HT-29 (cell line): ENCODE measurements around the gene RBFOX1. TPM values are rescaled to one million over a fixed set of nuclear protein-coding genes. Genes with fewer than 3 reads are reported as not detected.
"Not testable (repeated sequence)": the region's sequence is repeated elsewhere in the genome, so short reads cannot be mapped to it uniquely, and the experiment has no call there.

Experiments
- DNase-seq: peaks from one replicate; pipeline ENCODE4 v3.0.0-alpha.2; 2015; ENCODE audit warnings: low spot score
- total RNA-seq: library from RNA; depleted of rRNA; stranded (reverse); fragments of >200 nt; shearing (Covaris generic); gene quantifications from 2 replicates; pipeline ENCODE4 v1.2.3, GENCODE V29; 2014

RBFOX1 gene
- total RNA-seq, 1 experiment from 2014 or later = not detected

DNA sequence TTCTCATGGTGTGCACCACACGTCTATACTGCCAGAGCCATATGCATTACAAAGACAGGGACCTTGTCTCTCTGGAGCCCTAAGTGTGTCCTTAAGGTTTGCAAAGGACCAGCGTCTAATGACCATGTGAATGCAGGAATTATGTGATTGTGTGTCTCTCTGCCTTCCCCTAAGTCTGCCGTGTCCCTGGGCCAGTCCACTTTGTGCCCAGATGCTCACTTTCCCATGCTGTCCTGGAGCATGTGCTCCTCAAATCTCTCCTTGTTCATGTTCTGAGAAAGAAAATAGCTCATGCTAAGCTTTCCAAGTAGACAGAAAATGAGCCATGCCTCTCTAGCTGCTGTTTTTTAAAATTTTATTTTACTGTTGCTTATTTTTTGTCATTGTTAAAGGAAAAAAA lies 125.5 kb downstream of the RBFOX1 start:
- no peak for DNase-seq

DNA sequence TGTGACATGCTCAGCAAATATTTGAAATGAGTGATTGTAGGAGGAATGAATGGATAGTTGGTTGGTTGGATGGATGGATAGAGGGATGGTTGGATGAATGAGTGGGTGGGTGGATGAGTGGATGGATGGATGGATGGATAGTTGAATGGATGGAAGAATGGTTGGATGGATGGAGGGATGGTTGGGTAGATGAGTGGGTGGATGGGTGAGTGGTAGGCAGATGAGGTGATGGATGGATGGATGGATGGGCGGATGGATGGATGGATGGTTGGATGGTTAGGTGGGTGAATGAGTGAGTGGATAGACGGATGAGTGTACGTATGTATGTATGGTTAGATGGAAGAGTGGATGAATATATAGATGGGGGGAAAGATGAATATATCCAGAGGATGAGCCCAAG lies 137.7 kb downstream of the RBFOX1 start:
- no peak for DNase-seq

DNA sequence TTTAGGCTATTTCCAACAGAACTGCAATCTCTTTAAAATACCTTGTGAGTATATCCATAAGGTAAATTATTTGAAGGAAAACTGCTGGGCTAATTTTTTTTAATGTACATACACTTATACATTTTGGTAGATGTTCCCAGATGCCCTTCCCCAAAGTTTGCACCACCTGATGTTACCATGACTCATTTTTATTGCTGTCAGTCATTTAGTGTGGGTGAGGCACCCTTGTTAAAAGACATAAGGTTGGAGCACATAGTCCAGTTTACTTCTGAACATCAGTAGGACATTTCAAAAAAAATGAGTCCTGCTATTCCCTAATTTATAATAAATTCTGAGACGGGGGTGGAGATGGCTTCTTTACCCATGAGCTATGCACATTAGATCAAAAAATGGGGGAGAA lies 138.6 kb downstream of the RBFOX1 start:
- no peak for DNase-seq

DNA sequence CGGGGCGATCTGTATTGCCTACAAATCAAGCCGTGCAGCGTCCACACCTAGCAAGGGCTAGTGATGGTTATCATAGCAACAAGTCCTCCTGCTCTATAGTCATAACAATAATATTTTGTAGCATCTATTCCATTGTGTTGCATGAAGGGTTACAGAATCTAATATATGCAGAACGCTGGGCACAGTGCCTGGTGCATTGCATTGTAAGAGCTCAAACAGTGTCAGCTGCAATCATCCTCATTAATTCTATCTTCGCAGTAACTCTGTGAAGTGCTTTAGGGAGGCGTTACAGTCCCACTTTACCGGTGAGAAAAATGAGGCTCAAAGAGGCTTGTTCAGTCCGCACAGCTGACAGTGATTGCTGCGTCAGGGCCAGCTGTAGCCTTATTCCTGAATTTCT lies 149.4 kb downstream of the RBFOX1 start:
- no peak for DNase-seq

DNA sequence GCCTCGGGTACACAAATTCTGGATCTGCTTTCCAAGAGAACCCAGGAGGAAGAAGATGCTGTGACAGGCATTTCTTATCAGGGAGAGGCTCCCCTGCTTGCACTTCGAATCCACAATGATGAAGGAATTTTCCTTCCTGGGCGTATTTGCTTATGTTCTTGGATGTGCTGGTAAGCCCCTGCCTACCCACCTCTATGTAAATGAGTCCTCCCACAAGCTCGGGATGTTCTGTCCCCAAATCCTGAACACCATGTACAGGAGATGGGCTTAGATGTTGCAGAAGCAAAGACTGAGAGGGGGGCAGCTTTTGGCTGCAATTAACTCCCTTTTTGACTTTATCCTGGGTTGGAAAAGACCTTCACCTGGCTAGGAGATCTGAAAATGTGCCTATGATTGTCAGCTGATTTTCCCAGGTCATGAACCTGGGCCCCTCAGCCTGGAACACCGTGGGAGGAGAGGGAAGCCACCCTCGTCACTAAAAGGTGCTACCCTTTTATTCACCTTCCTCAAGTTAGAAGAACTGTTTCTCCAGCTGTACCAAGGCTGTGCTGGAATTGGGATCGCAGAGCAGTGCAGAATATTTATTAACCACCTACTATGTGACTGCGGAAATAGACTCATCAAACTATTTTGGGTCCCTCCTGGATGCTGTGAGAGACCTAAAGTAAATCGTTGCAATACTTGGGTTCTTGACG lies 150.1 kb downstream of the RBFOX1 start:
- no peak for DNase-seq

DNA sequence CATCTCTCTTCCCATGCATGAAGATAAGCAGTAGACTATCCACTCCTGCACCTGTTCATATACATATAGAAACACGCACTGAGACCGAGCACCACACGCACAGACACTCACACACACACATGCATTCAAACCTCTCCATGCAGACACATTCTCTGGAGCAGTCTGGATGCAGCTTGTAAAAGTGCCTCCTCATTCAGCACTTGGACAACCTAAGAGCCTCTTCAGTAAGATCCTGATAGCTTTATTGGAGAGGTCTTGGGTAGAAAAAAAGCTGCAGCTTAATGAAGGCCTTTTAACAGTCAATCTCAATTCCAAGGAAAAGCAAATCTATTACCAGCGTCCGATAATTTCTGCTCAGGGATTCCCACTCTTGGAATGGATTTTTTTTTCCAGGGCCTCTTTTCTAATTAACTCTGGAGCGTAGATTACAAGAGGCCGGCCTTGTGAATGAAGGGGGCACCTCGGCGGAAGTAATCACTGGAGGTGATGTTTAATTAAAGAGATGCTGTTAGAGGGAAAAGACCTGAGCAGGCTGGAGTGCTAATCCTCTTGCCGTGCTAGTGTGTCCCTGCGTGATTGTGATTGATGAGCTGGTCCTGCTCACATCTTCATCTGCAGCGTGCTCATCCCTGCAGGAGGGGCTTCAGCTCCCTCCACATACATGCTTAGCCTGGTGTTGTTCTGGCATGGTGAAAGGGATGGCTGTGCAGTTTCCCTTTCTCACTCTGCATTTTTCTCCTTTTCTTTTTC lies 155.1 kb downstream of the RBFOX1 start:
- DNase-seq = no peak

DNA sequence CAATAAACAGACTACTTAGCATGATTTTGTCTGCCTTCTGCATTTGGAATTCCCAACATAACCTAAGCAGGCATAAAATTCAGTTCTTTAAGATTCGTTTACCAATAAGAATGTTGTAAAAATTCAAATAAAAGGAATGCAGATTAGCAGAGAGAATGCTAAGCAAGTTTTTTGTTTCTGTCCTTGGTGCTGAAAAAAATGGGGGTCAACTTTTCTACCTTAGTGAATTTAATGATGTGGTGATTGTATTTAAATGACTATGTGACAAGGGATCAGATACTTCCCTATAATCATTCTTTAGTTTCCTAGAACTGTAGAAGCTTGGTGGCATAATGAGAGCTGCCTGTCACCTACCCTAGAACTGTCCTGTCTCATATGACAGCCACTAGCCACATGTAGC lies 159.5 kb downstream of the RBFOX1 start:
- no peak for DNase-seq

DNA sequence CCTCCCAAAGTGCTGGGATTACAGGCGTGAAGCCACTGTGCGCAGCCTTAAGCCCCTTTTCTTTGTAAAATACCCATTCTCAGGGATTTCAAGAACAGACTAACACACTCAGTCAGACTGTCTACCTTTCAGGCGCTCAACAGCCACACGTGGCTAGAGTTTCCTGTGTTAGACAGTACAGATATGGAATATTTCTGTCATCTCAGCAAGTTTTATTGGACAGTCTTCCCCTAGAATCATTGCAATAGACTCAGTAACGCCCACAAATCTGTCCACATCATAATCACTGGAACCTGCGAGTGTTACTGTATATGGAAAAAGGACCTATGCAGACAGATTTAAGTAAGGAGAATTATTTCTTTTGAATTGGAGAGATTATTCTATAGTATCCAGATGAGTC lies 160.5 kb downstream of the RBFOX1 start:
- no peak for DNase-seq

DNA sequence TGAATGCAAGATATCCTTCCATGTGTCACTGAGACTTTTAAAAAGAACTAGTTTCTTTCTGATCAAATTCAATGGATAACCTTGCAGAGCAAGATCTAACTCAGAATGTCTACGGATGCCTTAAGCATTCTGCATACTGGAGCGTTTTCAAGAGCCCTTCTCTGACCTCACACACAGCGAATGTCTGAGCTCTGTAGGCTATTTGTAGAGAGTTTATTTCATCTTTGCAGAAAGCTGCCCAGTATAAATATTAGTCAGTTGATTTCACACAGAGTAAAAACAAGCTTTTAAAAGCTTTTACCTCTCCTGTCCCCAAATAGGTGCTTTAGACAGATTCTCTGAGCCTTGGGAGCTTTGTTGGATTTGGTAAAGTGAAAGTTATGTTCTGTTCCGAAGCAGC lies 165.0 kb downstream of the RBFOX1 start:
- no peak for DNase-seq

DNA sequence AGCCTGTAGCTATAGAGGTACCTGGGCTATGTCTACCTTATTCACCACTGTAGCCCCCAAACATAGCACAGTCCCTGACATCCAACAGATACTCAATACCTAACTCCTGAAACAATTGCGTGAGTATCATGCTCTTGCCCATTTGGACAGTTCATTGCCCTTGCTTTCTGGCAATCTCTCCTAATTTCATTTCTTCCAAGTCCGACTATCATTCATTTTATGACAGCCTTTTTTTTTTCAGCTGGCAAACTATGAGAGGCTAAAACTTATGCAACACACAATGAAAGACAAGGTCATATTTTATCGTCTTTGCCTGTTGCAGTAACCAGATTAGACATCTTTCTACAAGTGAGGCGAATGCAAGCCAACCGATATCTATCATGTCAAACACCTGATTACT lies 169.2 kb downstream of the RBFOX1 start:
- no peak for DNase-seq

DNA sequence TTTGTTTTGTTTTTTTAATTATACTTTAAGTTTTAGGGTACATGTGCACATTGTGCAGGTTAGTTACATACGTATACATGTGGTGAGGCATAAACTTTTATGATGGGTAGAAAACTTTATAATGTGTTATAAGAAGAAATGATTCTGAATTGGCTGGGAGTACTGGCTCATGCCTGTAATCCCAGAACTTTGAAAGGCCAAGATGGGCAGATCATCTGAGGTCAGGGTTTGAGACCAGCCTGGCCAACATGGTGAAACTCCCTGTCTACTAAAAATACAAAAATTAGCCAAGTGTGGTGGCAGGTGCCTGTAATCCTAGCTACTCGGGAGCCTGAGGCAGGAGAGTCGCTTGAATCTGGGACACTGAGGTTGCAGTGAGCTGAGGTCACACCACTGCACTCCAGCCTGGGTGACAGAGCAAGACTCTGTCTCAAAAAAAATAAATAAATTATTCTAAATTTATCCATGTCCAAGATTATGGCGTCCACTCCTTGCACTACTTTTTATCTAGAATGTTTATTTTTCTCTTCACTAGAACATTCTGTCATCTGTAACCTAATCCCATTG lies 170.0 kb downstream of the RBFOX1 start:
- not testable (repeated sequence) for DNase-seq

DNA sequence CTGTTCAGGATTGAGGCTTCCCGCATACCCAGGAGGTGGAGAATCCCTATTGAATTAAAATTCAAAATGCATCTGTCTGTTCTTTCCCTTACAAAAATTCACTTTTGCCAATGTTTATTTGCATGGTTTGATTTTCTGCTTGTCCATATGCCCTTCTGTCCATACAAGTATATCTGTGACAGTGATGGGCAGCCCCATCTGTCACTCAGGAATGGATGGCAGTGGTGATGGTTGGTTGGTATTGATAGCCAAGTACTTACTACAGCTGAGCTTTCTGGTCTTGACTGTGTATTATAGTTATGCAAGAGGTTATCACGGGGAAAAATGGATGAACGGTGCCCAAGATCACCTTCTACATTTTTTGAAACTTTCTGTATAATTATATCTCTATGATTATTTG lies 171.0 kb downstream of the RBFOX1 start:
- no peak for DNase-seq

DNA sequence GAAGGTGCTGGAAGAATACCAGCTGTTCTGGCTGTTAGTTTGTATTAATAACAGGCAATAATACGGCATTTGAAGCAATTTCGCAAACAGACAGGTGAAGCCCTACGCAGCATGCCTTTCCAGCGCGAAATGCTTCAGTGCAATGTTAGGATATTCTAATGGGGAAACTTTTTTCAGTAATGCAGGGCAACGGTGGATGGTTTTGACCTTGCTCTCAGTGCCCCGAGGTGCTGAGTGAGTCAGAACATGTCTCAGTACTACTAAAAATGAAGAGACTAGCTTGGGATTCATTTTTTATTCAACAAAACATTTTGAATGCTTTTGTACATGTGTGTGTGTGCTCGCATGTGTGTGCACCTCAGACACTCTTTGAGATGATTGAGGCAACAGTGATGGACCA lies 172.2 kb downstream of the RBFOX1 start:
- DNase-seq = no peak

DNA sequence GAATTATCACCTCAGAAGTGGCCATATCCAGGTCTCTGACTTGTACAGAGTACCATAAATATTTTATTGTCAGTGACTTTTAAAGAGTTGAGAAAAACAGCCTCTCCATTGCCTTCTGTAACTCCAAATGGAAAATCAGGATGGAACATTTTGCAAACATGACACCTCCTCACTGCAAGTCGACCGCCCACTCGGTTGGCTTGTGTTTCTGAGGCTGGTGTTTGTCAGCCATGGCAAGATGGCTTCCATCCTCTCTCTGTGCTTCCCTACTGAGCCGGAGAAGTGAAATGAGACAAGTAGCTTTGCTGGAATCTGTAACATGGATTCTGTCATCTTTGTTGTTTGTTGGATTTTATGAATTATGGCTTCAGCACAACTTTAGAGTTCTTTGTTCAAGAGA lies 172.8 kb downstream of the RBFOX1 start:
- DNase-seq = no peak

DNA sequence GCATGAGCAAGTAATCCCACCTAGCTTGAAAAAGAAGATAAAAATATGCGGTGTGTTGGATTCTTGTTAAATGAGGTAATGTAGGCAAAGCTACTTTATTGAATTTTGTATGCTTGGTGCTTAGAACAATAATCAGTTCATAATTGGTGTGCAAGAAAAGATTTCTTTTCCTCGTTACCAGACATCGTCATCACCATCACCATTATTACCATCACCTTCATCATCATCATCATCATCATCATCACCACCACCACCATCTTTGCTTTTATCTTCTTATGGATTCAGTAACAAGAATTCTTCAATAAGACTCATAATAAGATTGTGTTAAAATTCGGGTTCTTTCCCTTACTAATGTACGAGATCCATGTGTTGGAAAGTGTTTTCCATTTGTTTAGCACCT lies 173.7 kb downstream of the RBFOX1 start:
- DNase-seq = no peak

DNA sequence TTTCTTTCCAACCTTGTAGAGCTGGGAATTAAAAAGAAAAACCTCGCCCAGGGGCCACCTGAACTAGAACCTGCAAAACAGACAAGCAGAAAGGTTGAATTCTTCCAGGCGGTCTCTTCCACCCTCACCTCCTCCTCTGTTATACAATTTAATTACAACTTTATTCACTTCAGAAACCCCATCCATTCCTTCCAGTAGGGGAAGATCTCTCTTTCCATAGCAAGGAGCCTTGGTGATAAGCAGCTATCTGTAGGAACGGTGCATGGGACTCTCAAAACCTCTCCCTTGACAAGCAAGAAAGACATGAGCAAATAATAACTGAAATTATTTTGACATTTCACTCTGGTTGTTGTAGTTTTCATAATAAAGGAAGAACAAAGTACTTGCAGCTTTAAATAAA lies 176.0 kb downstream of the RBFOX1 start:
- no peak for DNase-seq

DNA sequence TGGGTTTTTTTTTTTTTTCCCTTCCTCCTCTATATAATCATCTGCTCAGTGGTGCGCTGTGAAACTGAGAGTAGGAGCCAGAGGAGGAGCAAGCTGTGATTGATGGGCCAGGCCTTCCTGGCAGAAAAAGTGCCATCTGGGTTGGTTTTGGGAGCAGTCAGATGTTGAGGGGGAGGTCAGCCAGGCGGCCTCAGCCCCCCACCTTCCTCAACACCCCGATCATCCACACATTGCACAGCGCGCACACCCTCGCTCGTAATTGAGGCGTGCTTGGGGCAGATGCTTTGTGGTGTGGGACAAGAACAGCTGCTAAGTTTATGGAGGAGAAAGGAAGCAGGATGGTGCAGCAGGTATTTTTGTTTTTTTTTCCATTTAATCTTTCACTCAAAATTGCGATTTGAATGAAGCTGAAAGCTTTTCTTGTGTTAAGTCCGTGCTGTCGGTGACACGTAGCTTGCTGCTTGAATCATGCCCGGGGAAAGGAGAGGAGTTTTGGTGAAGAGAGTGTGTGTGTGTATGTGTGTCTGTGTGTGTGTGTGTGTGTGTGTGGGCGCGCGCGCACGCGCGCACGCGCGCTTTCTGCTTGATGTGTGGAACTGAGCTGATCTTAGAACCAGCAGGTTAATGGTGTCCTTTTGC lies 177.4 kb downstream of the RBFOX1 start:
- no peak for DNase-seq

DNA sequence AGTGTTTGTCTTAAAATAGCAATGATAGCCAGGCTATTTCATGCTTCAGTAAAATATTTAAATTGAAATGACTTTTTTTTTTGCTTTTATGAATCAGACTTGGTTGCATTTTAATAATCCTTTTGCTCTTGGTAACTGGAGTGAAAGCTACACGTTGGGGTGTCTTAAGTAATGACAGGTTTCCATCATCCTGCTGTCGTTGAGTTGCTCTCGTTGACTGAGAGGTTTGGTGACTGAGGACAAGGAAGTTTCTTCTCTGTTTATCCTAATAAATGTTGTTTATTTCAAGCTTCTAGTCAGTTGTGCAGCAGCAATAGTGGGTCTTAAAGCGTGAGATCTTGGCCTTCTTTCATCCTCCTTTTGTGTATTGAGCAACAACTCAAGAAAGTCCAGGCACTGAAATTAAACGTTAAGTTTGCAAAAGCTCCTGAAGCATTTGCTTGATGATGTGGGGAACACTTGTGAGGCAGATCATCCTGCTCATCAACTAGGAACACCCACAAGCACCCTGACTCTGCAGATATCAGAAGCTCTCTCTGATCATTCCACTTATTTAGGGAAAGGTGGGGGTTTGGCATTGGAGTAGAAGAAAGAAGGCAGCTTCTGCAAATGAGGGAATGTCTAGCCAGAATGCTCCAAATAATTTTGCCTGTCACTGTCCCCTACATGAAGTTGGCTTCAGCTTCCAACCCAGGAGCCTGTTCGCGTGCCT lies 179.1 kb downstream of the RBFOX1 start:
- DNase-seq = no peak

DNA sequence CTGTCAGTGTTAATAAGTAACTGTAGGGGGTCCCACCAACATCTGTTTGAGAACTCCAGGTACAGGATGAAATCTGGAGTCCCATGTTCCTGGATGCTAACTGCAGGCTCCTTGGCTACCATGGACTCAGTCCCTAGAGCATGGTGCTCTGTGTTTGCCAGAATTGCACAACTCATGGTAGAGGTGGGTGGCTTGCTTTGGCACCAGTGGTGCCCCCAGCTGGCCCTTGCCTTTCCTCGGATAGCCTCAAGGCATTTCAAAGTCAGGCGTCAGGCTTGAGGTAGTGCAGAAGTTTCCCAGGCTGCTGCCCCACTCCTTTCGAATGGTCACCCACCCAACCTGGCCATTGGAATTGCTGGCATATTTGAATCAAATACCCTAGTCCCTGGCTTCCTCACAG lies 179.9 kb downstream of the RBFOX1 start:
- no peak for DNase-seq

DNA sequence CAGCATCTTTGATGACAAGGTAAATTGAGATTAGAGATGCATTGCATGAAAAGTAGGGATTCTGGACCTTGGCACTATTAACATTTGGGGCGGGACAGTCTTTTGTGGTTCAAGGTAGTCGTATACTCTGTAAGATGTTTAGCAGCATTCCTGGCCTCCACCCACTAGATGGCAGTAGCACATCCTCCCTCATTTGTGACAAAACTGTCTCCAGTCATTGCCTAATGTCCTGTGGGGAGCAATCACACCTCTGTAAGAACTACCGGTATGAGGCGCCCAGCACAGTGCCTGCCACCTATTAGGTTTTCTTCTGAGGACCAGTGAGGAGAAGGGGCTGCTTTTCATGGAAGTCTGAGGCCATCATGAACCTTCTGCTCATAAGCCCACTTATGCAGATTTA lies 180.8 kb downstream of the RBFOX1 start:
- peak; percentile 56 for DNase-seq

DNA sequence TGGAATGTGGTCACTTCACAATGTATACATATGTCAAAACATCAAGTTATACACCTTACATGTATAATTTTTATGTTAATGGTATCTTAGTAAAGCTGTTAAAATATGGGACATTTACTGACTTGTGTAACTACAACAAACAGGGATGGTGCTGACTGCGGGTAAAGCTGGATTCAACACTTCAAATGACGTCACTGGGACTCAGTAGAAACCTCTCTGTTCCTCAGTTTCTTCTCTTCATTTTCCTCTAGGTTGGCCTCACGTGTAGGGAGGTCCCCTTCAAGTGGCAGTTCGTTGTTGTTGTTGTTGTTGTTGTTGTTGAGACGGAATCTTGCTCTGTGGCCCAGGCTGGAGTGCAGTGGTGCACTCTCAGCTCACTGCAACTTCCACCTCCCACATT lies 182.9 kb downstream of the RBFOX1 start:
- DNase-seq = no peak

DNA sequence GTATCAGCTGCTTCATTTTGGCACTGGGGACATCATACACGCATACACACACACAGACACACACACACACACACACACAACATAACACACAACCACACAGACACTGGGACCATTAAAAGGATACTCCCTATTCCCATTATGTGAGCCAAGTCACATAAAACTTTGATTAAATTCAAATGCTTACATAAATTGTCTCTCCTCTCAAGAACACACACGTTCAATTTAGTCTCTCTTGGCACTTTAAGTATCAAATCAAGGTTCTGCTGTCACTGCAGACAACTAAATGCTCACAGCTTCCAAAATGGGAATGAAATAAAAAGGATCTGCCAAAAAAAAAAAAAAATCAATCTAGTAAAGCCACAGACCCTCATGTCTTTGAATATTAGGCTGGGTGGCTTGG lies 184.9 kb downstream of the RBFOX1 start:
- no peak for DNase-seq
